Thoracic aorta (tissue), 2 donors: ENCODE measurements around the gene IGLL1. TPM values are rescaled to one million over a fixed set of nuclear protein-coding genes. Genes with fewer than 3 reads are reported as not detected.
"Not testable (repeated sequence)": the region's sequence is repeated elsewhere in the genome, so short reads cannot be mapped to it uniquely, and the experiment has no call there.

Experiments
- ATAC-seq: fragments of 150-250 bp; one replicate; pipeline ENCODE4 v1.8.0; 2017; ENCODE audit warnings: low read depth; ENCODE audit not compliant: insufficient number of reproducible peaks, low FRiP score
- DNase-seq: peaks from one replicate; pipeline ENCODE4 v3.0.0-alpha.2; 2020; ENCODE audit warnings: low spot score
- H3K27ac ChIP-seq, 2 donors: fragments of 200-600 bp; sonication (generic); 1 replicate in 1 of 2; 2 replicates in 1 of 2; pipeline ENCODE4 v1.5.1; 2016; ENCODE audit warnings: mild to moderate bottlenecking in 2 of 2, moderate library complexity in 2 of 2
- H3K27me3 ChIP-seq: fragments of 200-600 bp; sonication (generic); replicated peaks from 2 replicates; pipeline ENCODE4 v1.6.0; 2016; ENCODE audit warnings: mild to moderate bottlenecking; ENCODE audit not compliant: insufficient read depth
- H3K36me3 ChIP-seq: fragments of 200-600 bp; sonication (generic); one replicate; pipeline ENCODE4 v1.5.1; 2016
- H3K4me1 ChIP-seq, 2 donors: fragments of 200-600 bp; sonication (generic); 1 replicate in 1 of 2; 2 replicates in 1 of 2; pipeline versions ENCODE4 v1.5.1 to v1.6.0; 2016; ENCODE audit warnings: low read depth in 2 of 2, mild to moderate bottlenecking in 1 of 2; ENCODE audit not compliant: control insufficient read depth in 1 of 2
- H3K4me3 ChIP-seq: fragments of 200-600 bp; sonication (generic); 2 replicates; pipeline ENCODE4 v1.5.1; 2016; ENCODE audit warnings: mild to moderate bottlenecking
- H3K9me3 ChIP-seq: fragments of 200-600 bp; sonication (generic); 2 replicates; pipeline ENCODE4 v1.5.1; 2016
- CTCF ChIP-seq: fragments of 200-600 bp; sonication (generic); IDR thresholded peaks from one replicate; pipeline ENCODE4 v1.5.1; 2019; ENCODE audit warnings: antibody characterized with exemption
- total RNA-seq, 2 donors: library from RNA; depleted of rRNA; stranded (reverse); fragments of >200 nt; gene quantifications; one replicate each; pipeline versions ENCODE4 v1.1.0 to v1.2.3, GENCODE V29; 2016

IGLL1 gene
- total RNA-seq, 2 donors from 2014 or later, result not detected

- no peak for DNase-seq
- no peaks in the 10 kb centered on the region for H3K36me3 ChIP-seq
- H3K9me3 ChIP-seq, result no peaks in the 10 kb centered on the region
- H3K4me3 ChIP-seq, result no peak overlapping the region
- TF ChIP-seq CTCF, result no peak
- no peak for ATAC-seq
- no peaks in the 10 kb centered on the region for H3K27me3 ChIP-seq
- H3K27ac ChIP-seq, result no peak overlapping the region
- no peaks in the 10 kb centered on the region for H3K4me1 ChIP-seq
Observed at GRCh38 chr22:23574877-23575276, 5.2 kb downstream of the IGLL1 start.

- H3K4me1 ChIP-seq, result no peaks in the 10 kb centered on the region
- no peak for TF ChIP-seq CTCF
- no peaks in the 10 kb centered on the region for H3K36me3 ChIP-seq
- DNase-seq, result no peak
- ATAC-seq, result no peak
- no peak overlapping the region for H3K27ac ChIP-seq
- H3K4me3 ChIP-seq, result no peak overlapping the region
- no peaks in the 10 kb centered on the region for H3K9me3 ChIP-seq
- no peaks in the 10 kb centered on the region for H3K27me3 ChIP-seq
Observed at GRCh38 chr22:23574371-23574811, 5.7 kb downstream of the IGLL1 start.

GRCh38 chr22:23573701-23574235 lies 6.3 kb downstream of the IGLL1 start:
- not testable (repeated sequence) for ATAC-seq, DNase-seq

GRCh38 chr22:23573106-23573505 lies 7.0 kb downstream of the IGLL1 start:
- not testable (repeated sequence) for H3K4me1 ChIP-seq, ATAC-seq, DNase-seq, H3K36me3 ChIP-seq, H3K27ac ChIP-seq, H3K27me3 ChIP-seq, H3K4me3 ChIP-seq, H3K9me3 ChIP-seq

More at GRCh38 chr22:23573701-23574235, 6.3 kb downstream of the IGLL1 start:
- not testable (repeated sequence) for H3K27me3 ChIP-seq, H3K4me1 ChIP-seq, H3K27ac ChIP-seq, H3K4me3 ChIP-seq, H3K9me3 ChIP-seq, H3K36me3 ChIP-seq

- no peaks in the 10 kb centered on the region for H3K27me3 ChIP-seq
- H3K4me1 ChIP-seq, result peaks cover 0 to under 1% of the 10 kb centered on the region in 2 donors
- TF ChIP-seq CTCF, result no peak
- no peaks in the 10 kb centered on the region for H3K36me3 ChIP-seq
- no peak overlapping the region for H3K4me3 ChIP-seq
- H3K27ac ChIP-seq, result no peak overlapping the region
- DNase-seq (no peak), ATAC-seq (no peak)
- no peaks in the 10 kb centered on the region for H3K9me3 ChIP-seq
Observed at GRCh38 chr22:23571486-23571885, 8.6 kb downstream of the IGLL1 start.

GRCh38 chr22:23570681-23571080 lies 9.4 kb downstream of the IGLL1 start:
- DNase-seq, result no peak

More at GRCh38 chr22:23570681-23571080, 9.4 kb downstream of the IGLL1 start:
- no peaks in the 10 kb centered on the region for H3K36me3 ChIP-seq
- no peak overlapping the region for H3K27ac ChIP-seq
- H3K9me3 ChIP-seq, result no peaks in the 10 kb centered on the region
- no peaks in the 10 kb centered on the region for H3K27me3 ChIP-seq
- H3K4me3 ChIP-seq, result no peak overlapping the region
- no peak for ATAC-seq
- H3K4me1 ChIP-seq, result peaks cover 0 to 9% of the 10 kb centered on the region in 2 donors
- no peak for TF ChIP-seq CTCF
